Neural crest cell (in vitro differentiated cells): ENCODE results near the gene ASIC3. TPM values are rescaled to one million over a fixed set of nuclear protein-coding genes. Genes with fewer than 3 reads are reported as not detected.

Experiments used
- DNase-seq: peaks from one replicate; pipeline ENCODE4 v3.0.0; 2021; ENCODE audit warnings: low read depth, mixed read lengths, low spot score
- H3K27ac Mint-ChIP-seq: one replicate; pipeline ENCODE4 v1.8.0; 2021; ENCODE audit warnings: mild to moderate bottlenecking, mixed read lengths; ENCODE audit not compliant: unreplicated experiment
- H3K27me3 Mint-ChIP-seq: 2 replicates; pipeline ENCODE4 v1.8.0; 2021; ENCODE audit warnings: low read depth, mild to moderate bottlenecking, mixed read lengths
- H3K36me3 Mint-ChIP-seq: 2 replicates; pipeline ENCODE4 v1.8.0; 2021; ENCODE audit warnings: low read depth, mild to moderate bottlenecking, mixed read lengths
- H3K4me1 Mint-ChIP-seq: 2 replicates; pipeline ENCODE4 v1.8.0; 2021; ENCODE audit warnings: mixed read lengths
- H3K4me3 Mint-ChIP-seq: one replicate; pipeline ENCODE4 v1.8.0; 2021; ENCODE audit warnings: mild to moderate bottlenecking, mixed read lengths
- H3K9me3 Mint-ChIP-seq: 2 replicates; pipeline ENCODE4 v1.8.0; 2021; ENCODE audit warnings: mixed read lengths
- total RNA-seq: library from RNA; stranded (reverse); gene quantifications from 2 replicates; pipeline ENCODE4 v1.2.1, GENCODE V29; 2021
- TF ChIP-seq, protein P1 (sequence below): fragments of 200-600 bp; sonication (generic); conservative IDR thresholded peaks from 2 replicates; pipeline ENCODE4 v1.5.0; 2021; ENCODE audit warnings: antibody characterized with exemption, mild to moderate bottlenecking

Gene ASIC3
- total RNA-seq, 1 donor from 2014 or later: 6.0 TPM

GRCh38 chr7:151032936-151033863 is 15.1 kb upstream of the ASIC3 start:
- Mint-ChIP-seq H3K4me3 (no peak overlapping the region), H3K36me3 (no peaks in the 10 kb centered on the region), H3K27me3 (no peaks in the 10 kb centered on the region), H3K4me1 (peaks cover 8% of the 10 kb centered on the region), H3K27ac (no peak overlapping the region), H3K9me3 (no peaks in the 10 kb centered on the region)
- TF ChIP-seq, protein P1, sequence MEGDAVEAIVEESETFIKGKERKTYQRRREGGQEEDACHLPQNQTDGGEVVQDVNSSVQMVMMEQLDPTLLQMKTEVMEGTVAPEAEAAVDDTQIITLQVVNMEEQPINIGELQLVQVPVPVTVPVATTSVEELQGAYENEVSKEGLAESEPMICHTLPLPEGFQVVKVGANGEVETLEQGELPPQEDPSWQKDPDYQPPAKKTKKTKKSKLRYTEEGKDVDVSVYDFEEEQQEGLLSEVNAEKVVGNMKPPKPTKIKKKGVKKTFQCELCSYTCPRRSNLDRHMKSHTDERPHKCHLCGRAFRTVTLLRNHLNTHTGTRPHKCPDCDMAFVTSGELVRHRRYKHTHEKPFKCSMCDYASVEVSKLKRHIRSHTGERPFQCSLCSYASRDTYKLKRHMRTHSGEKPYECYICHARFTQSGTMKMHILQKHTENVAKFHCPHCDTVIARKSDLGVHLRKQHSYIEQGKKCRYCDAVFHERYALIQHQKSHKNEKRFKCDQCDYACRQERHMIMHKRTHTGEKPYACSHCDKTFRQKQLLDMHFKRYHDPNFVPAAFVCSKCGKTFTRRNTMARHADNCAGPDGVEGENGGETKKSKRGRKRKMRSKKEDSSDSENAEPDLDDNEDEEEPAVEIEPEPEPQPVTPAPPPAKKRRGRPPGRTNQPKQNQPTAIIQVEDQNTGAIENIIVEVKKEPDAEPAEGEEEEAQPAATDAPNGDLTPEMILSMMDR: no peak
- DNase-seq: no peak

DNA sequence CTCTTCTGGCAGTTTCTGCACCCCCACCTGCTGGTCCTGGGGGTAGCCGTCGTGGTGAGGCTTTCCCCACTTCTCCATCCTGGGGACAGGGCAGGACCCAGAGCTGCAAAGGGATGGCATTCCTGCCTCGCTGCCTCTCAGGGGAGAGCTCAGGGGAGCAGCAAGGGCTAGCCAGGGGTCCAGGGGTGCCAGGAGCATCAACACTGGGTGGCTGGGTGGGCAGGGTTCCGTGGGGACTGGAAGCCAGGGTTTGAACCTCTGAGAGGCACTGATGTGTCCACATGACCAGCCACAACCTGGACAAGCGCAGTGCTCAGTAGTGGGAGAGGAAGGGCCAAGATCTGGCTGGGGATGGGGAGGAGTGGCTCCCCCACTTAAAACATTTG is 14.5 kb upstream of the ASIC3 start:
- Mint-ChIP-seq H3K4me1 (peaks cover 5% of the 10 kb centered on the region), H3K9me3 (no peaks in the 10 kb centered on the region), H3K27me3 (no peaks in the 10 kb centered on the region), H3K36me3 (no peaks in the 10 kb centered on the region), H3K4me3 (no peak overlapping the region), H3K27ac (no peak overlapping the region)
- TF ChIP-seq, protein P1: no peak
- DNase-seq: no peak

GRCh38 chr7:151034312-151035025 is 13.9 kb upstream of the ASIC3 start:
- no peaks in the 10 kb centered on the region for H3K9me3 Mint-ChIP-seq
- no peaks in the 10 kb centered on the region for H3K27me3 Mint-ChIP-seq
- no peaks in the 10 kb centered on the region for H3K36me3 Mint-ChIP-seq
- no peaks in the 10 kb centered on the region for H3K4me1 Mint-ChIP-seq
- no peak for DNase-seq
- no peak overlapping the region for H3K27ac Mint-ChIP-seq
- TF ChIP-seq, protein P1: no peak
- no peak overlapping the region for H3K4me3 Mint-ChIP-seq

DNA sequence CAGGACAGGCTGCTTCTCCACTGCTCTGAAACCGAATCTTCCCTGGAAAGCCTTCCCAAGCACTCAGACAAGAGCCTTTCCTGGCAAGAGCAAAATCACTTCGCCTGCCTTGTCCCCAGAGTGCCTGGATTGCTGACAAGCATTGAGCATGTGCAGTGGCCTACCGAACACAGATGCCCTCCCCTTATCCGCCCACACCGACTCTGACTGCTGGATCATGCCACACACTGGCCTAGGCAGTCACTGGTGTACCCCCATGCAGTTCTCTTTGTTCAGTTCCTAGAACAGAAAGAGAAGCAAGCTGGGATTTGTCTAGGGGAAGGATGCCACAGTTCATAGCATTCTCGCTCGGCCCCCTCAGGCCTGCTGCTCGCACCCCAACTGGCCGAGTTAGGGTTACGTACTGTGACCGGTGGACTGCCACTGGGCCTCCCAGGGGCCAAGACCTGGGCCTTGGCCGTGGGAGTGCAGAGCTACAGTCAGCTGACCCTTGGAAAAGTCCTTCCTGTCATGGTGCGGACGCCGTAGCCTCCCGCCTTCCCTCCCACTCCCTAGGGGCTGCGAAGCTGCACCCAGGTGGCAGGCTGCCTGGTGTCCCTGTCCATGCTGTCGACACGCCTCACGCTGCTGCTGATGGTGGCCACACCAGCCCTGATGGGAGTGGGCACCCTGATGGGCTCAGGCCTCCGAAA is 13.2 kb upstream of the ASIC3 start:
- TF ChIP-seq, protein P1: no peak
- Mint-ChIP-seq H3K4me3 (no peak overlapping the region), H3K9me3 (no peaks in the 10 kb centered on the region), H3K36me3 (no peaks in the 10 kb centered on the region), H3K27ac (no peak overlapping the region), H3K27me3 (no peaks in the 10 kb centered on the region), H3K4me1 (no peaks in the 10 kb centered on the region)
- no peak for DNase-seq

DNA sequence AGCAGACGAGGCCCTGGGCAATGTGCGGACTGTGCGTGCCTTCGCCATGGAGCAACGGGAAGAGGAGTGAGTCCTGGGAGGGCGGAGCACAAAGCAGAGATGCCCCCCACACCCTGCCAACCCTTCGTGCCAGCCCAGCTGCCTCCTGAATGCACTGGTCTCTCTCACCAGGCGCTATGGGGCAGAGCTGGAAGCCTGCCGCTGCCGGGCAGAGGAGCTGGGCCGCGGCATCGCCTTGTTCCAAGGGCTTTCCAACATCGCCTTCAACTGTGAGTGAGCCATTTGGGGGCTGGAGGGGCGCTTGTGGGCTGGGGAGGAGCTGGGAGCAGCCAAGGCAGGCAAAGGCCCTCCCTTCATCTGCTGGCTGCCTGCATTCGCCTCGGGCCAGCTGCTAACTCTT is 12.4 kb upstream of the ASIC3 start:
- DNase-seq: no peak
- TF ChIP-seq, protein P1: no peak
- Mint-ChIP-seq H3K27me3 (no peaks in the 10 kb centered on the region), H3K9me3 (no peaks in the 10 kb centered on the region), H3K36me3 (no peaks in the 10 kb centered on the region), H3K4me3 (no peak overlapping the region), H3K4me1 (no peaks in the 10 kb centered on the region), H3K27ac (no peak overlapping the region)
